ENCODE measurements around the gene CXCL9.
A peak's percentile ranks its signal among the peaks of the same experiment; 100 is the strongest.
"Not testable (repeated sequence)": the region's sequence is repeated elsewhere in the genome, so short reads cannot be mapped to it uniquely, and the experiment has no call there.

The CXCL9 gene

GRCh38 chr4:76011700-76012387 lies 4.5 kb upstream of the CXCL9 start:
- no peak for DNase-seq (ENCODE audit: low spot score)

- DNase-seq (ENCODE audit: low spot score): no peak
Observed at GRCh38 chr4:76011018-76011670, 3.8 kb upstream of the CXCL9 start.

GRCh38 chr4:76010576-76010975 lies 3.3 kb upstream of the CXCL9 start:
- DNase-seq (ENCODE audit: low spot score): no peak

GRCh38 chr4:76009311-76009710 lies 2.0 kb upstream of the CXCL9 start:
- DNase-seq (ENCODE audit: low spot score): no peak

GRCh38 chr4:76003620-76004019 lies 3.7 kb downstream of the CXCL9 start:
- DNase-seq (ENCODE audit: low spot score): no peak

- no peak for DNase-seq (ENCODE audit: low spot score)
Observed at GRCh38 chr4:76003035-76003434, 4.3 kb downstream of the CXCL9 start.

- no peak for DNase-seq (ENCODE audit: low spot score)
Observed at GRCh38 chr4:76002176-76002575, 5.1 kb downstream of the CXCL9 start.

GRCh38 chr4:76001700-76002099 lies 5.6 kb downstream of the CXCL9 start:
- no peak for DNase-seq (ENCODE audit: low spot score)

- DNase-seq (ENCODE audit: low spot score): no peak
Observed at GRCh38 chr4:76000279-76000678, 7.0 kb downstream of the CXCL9 start.

- not testable (repeated sequence) for DNase-seq (ENCODE audit: low spot score)
Observed at GRCh38 chr4:75998525-75999147, 8.7 kb downstream of the CXCL9 start.

GRCh38 chr4:75997946-75998345 lies 9.4 kb downstream of the CXCL9 start:
- DNase-seq (ENCODE audit: low spot score): peak; percentile 77

- no peak for DNase-seq (ENCODE audit: low spot score)
Observed at GRCh38 chr4:75997081-75997480, 10.2 kb downstream of the CXCL9 start.

GRCh38 chr4:75995727-75996126 lies 11.6 kb downstream of the CXCL9 start:
- DNase-seq (ENCODE audit: low spot score): no peak

- DNase-seq (ENCODE audit: low spot score): no peak
Observed at GRCh38 chr4:75992462-75992861, 14.8 kb downstream of the CXCL9 start.

GRCh38 chr4:75989846-75990528 lies 17.3 kb downstream of the CXCL9 start:
- DNase-seq (ENCODE audit: low spot score): no peak

- DNase-seq (ENCODE audit: low spot score): no peak
Observed at GRCh38 chr4:75985116-75985515, 22.2 kb downstream of the CXCL9 start.

- no peak for DNase-seq (ENCODE audit: low spot score)
Observed at GRCh38 chr4:75980576-75980975, 26.7 kb downstream of the CXCL9 start.

GRCh38 chr4:75976177-75976576 lies 31.1 kb downstream of the CXCL9 start:
- no peak for DNase-seq (ENCODE audit: low spot score)

- DNase-seq (ENCODE audit: low spot score): no peak
Observed at GRCh38 chr4:75973766-75974165, 33.5 kb downstream of the CXCL9 start.

GRCh38 chr4:75968084-75968483 lies 39.2 kb downstream of the CXCL9 start:
- DNase-seq (ENCODE audit: low spot score): no peak

GRCh38 chr4:75963558-75963957 lies 43.8 kb downstream of the CXCL9 start:
- DNase-seq (ENCODE audit: low spot score): no peak

GRCh38 chr4:75962072-75962471 lies 45.2 kb downstream of the CXCL9 start:
- DNase-seq (ENCODE audit: low spot score): not testable (repeated sequence)

- DNase-seq (ENCODE audit: low spot score): not testable (repeated sequence)
Observed at GRCh38 chr4:75958546-75958945, 48.8 kb downstream of the CXCL9 start.
